Mesothelial cell of epicardium (in vitro differentiated cells): ENCODE measurements around the gene KCNJ13. TPM values are rescaled to one million over a fixed set of nuclear protein-coding genes. Genes with fewer than 3 reads are reported as not detected.

Source experiments
- DNase-seq, 2 experiments: peaks; one replicate each; pipeline ENCODE4 v3.0.0; 2021; ENCODE audit warnings: low spot score in 2 of 2; ENCODE audit not compliant: unreplicated experiment in 2 of 2
- H3K27ac Mint-ChIP-seq: 2 replicates; pipeline ENCODE4 v1.8.0; 2021; ENCODE audit warnings: mixed read lengths
- H3K27me3 Mint-ChIP-seq: 2 replicates; pipeline ENCODE4 v1.8.0; 2021; ENCODE audit warnings: low read depth, mixed read lengths
- H3K36me3 Mint-ChIP-seq: 2 replicates; pipeline ENCODE4 v1.8.0; 2021; ENCODE audit warnings: mixed read lengths
- H3K4me1 Mint-ChIP-seq: 2 replicates; pipeline ENCODE4 v1.8.0; 2021; ENCODE audit warnings: mixed read lengths
- H3K4me3 Mint-ChIP-seq: 2 replicates; pipeline ENCODE4 v1.8.0; 2021; ENCODE audit warnings: mild to moderate bottlenecking, moderate library complexity, mixed read lengths
- H3K9me3 Mint-ChIP-seq: 2 replicates; pipeline ENCODE4 v1.8.0; 2021; ENCODE audit warnings: mixed read lengths
- total RNA-seq: library from RNA; stranded (reverse); gene quantifications from 3 replicates; pipeline ENCODE4 v1.2.1, GENCODE V29; 2021
- TF ChIP-seq, protein P1 (sequence below): fragments of 200-600 bp; sonication (generic); IDR thresholded peaks from one replicate; pipeline ENCODE4 v1.5.0; 2021; ENCODE audit warnings: antibody characterized with exemption; ENCODE audit not compliant: unreplicated experiment

The KCNJ13 gene
- 0.35 to 0.60 TPM (median 0.41 TPM) in 3 replicates for total RNA-seq

DNA sequence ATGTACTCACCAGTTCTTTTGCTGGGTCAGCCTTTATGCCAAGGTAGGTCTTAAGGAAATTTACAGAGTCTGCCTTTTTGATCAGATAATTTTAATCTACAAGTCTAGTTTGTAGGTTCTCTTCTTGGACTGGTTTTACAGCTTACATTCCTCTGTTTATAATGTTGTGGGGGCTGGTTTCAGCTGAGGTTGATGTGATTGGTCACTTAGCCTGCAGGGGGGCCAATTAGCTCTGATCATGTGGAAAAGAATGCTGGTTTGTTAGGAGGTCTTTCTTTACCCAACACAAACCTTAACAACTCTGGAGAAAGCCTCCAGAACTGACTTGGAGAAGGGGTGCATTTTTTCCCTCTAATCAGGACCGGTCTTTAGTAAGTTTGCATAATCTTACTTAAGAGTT lies at the start of gene KCNJ13:
Gene KCNJ13, minus strand, starts transcription at position 131 of the 400 bp plus-strand sequence. CDS start 5,203 bp downstream, outside the sequence.
- Mint-ChIP-seq H3K4me3 (peak within 1 kb of the TSS; percentile 22), H3K27me3 (no peaks in the 10 kb centered on the region), H3K4me1 (peaks cover 41% of the 10 kb centered on the region), H3K36me3 (peaks cover 6% of the 10 kb centered on the region), H3K9me3 (no peaks in the 10 kb centered on the region), H3K27ac (peak within 1 kb of the TSS; percentile 91)
- TF ChIP-seq, protein P1, sequence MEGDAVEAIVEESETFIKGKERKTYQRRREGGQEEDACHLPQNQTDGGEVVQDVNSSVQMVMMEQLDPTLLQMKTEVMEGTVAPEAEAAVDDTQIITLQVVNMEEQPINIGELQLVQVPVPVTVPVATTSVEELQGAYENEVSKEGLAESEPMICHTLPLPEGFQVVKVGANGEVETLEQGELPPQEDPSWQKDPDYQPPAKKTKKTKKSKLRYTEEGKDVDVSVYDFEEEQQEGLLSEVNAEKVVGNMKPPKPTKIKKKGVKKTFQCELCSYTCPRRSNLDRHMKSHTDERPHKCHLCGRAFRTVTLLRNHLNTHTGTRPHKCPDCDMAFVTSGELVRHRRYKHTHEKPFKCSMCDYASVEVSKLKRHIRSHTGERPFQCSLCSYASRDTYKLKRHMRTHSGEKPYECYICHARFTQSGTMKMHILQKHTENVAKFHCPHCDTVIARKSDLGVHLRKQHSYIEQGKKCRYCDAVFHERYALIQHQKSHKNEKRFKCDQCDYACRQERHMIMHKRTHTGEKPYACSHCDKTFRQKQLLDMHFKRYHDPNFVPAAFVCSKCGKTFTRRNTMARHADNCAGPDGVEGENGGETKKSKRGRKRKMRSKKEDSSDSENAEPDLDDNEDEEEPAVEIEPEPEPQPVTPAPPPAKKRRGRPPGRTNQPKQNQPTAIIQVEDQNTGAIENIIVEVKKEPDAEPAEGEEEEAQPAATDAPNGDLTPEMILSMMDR: no peak
- DNase-seq: no peak

DNA sequence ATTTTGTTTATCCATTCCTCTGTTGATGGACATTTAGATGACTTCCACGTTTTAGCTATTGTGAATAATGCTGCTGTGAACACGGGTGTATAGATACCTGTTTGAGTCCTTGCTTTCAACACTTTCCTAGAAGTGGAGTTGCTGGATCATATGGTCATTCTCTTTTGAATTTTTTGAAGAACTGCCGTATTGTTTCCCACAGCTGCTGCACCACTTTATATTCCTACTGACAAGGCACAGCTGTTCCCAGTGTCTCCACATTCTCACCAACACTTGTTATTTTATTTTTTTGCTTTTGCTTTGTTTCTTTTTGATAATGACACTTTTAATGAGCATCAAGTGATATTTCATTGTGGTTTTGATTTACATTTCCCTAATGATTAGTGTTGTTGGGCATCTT lies 41.4 kb upstream of the KCNJ13 start:
- H3K27me3 Mint-ChIP-seq: no peaks in the 10 kb centered on the region
- H3K4me3 Mint-ChIP-seq: no peak overlapping the region
- no peak for DNase-seq
- no peaks in the 10 kb centered on the region for H3K4me1 Mint-ChIP-seq
- H3K9me3 Mint-ChIP-seq: no peaks in the 10 kb centered on the region
- no peak overlapping the region for H3K27ac Mint-ChIP-seq
- H3K36me3 Mint-ChIP-seq: peaks cover 57% of the 10 kb centered on the region
- TF ChIP-seq, protein P1: no peak

DNA sequence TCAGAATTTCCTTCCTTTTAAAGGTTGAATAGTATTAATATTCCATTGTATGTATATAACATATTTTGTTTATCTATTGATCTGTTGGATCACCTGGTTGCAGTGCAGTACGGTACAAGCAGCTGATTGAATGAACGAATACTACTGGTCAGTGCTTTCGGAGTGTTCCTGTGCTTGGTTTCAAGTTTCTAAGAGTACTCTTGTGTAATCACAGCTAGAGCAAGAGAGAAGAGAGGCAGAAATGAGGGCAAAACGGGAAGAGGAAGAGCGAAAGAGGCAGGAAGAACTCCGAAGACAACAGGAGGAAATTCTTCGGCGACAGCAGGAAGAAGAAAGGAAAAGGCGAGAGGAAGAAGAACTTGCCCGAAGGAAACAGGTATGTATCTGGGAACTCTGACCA lies 40.3 kb upstream of the KCNJ13 start:
- Mint-ChIP-seq H3K4me3 (no peak overlapping the region), H3K4me1 (no peaks in the 10 kb centered on the region), H3K9me3 (no peaks in the 10 kb centered on the region), H3K27ac (no peak overlapping the region), H3K36me3 (peaks cover 60% of the 10 kb centered on the region), H3K27me3 (no peaks in the 10 kb centered on the region)
- TF ChIP-seq, protein P1: no peak
- DNase-seq: no peak

DNA sequence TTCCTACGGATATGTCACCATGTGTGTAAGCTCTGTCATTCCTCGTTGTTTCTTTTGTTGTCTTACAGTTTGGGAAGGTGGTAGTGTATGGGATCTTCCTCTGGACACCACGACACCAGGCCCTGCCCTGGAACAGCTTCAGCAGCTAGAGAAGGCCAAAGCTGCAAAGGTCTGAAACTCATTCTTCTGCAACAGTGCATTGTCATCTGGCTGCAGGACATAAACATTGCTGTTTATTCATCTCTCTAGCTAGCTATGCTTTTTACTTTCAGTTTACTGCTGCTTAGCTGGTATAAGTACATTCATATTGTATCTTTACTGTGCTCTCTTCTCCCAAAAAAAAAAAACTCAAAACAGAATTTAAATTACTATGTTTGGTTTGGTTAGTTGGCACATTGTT lies 39.2 kb upstream of the KCNJ13 start:
- no peak for DNase-seq
- no peak overlapping the region for H3K27ac Mint-ChIP-seq
- no peak overlapping the region for H3K4me3 Mint-ChIP-seq
- H3K36me3 Mint-ChIP-seq: peaks cover 59% of the 10 kb centered on the region
- H3K4me1 Mint-ChIP-seq: no peaks in the 10 kb centered on the region
- H3K9me3 Mint-ChIP-seq: no peaks in the 10 kb centered on the region
- TF ChIP-seq, protein P1: no peak
- H3K27me3 Mint-ChIP-seq: no peaks in the 10 kb centered on the region

DNA sequence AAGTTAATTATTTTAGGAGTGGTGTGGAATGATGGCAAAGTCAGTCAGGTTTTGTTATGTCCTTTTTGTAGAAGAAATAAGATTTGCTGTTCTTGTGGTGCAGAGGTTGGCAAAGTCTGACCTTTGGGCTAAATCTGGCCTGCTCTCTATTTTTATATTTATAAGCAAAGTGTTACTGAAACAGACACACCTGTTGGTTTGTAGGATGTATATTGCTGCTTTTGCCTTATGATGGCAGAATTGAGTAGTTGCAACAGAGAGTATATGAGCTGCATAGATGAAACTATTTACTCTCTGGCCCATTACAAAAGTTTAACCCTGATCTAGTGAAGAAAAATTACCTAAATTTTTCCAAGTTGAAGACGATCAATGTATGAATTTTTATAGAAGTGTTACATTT lies 34.1 kb upstream of the KCNJ13 start:
- Mint-ChIP-seq H3K4me1 (no peaks in the 10 kb centered on the region), H3K4me3 (no peak overlapping the region), H3K27ac (no peak overlapping the region), H3K9me3 (peaks cover 1% of the 10 kb centered on the region), H3K27me3 (no peaks in the 10 kb centered on the region), H3K36me3 (peaks cover 40% of the 10 kb centered on the region)
- TF ChIP-seq, protein P1: no peak
- no peak for DNase-seq
